Liver (tissue), 3 donors: ENCODE data around the gene RNF151.

Source experiments
- ATF3 ChIP-seq: IDR thresholded peaks from 2 replicates; pipeline ENCODE4 v1.6.1; 2016; ENCODE audit warnings: antibody characterized with exemption
- CTCF ChIP-seq: fragments of 150-350 bp; IDR thresholded peaks from 2 replicates; pipeline ENCODE4 v1.5.1; 2017; ENCODE audit warnings: improper control_type of control experiment, low read depth, low read length; ENCODE audit not compliant: missing input control
- HNF4A ChIP-seq, 2 donors: conservative IDR thresholded peaks; 2 replicates each; pipeline ENCODE4 v1.6.1; 2016; ENCODE audit warnings: antibody characterized with exemption in 2 of 2, mild to moderate bottlenecking in 2 of 2
- MAX ChIP-seq: IDR thresholded peaks from 2 replicates; pipeline ENCODE4 v1.6.1; 2016; ENCODE audit warnings: antibody characterized with exemption
- RAD21 ChIP-seq, 2 donors: IDR thresholded peaks; 2 replicates each; pipeline ENCODE4 v1.6.1; 2016; ENCODE audit warnings: antibody characterized with exemption in 2 of 2, mild to moderate bottlenecking in 2 of 2
- REST ChIP-seq: IDR thresholded peaks from 2 replicates; pipeline ENCODE4 v1.6.1; 2016; ENCODE audit warnings: antibody characterized with exemption, mild to moderate bottlenecking
- RXRA ChIP-seq, 2 donors: IDR thresholded peaks; 2 replicates each; pipeline ENCODE4 v1.6.1; 2017 to 2018; ENCODE audit warnings: antibody characterized with exemption in 2 of 2, mild to moderate bottlenecking in 1 of 2
- SP1 ChIP-seq: IDR thresholded peaks from 2 replicates; pipeline ENCODE4 v1.6.1; 2018; ENCODE audit warnings: antibody characterized with exemption, mild to moderate bottlenecking
- TAF1 ChIP-seq: conservative IDR thresholded peaks from 2 replicates; pipeline ENCODE4 v1.6.1; 2016; ENCODE audit warnings: antibody characterized with exemption, mild to moderate bottlenecking
- YY1 ChIP-seq: IDR thresholded peaks from 2 replicates; pipeline ENCODE4 v1.6.1; 2016; ENCODE audit warnings: antibody characterized with exemption, mild to moderate bottlenecking
- donor health status: healthy.
- donor health status: healthy.

- TF ChIP-seq REST (no peak), ATF3 (no peak), CTCF (no peak), RAD21 (IDR thresholded peaks at IDR 0.05) (no peak), MAX (no peak), YY1 (no peak), TAF1 (no peak), SP1 (no peak), RXRA (IDR thresholded peaks at IDR 0.05) (no peak), HNF4A (conservative IDR thresholded peaks at IDR 0.05) (no peak)
These were observed 24.9 kb downstream of the RNF151 start for GRCh38 chr16:1991588-1991947.
